Measurements from ENCODE around the gene MED27.

The MED27 gene

GRCh38 chr9:131840220-131840619, 239.4 kb downstream of the MED27 start:
- Histone ChIP-seq H3K4me3 (replicated peaks; ENCODE audit: insufficient read depth, low read length) (no peak overlapping the region), H3K27ac (replicated peaks) (no peak overlapping the region), H3K27me3 (ENCODE audit: insufficient read depth, poor library complexity, severe bottlenecking) (peaks cover 3% of the 10 kb centered on the region)
- TF ChIP-seq CTCF (IDR thresholded peaks at IDR 0.05; ENCODE audit: insufficient read depth, low read length) (no peak), SPI1 (IDR thresholded peaks at IDR 0.05; ENCODE audit: borderline replicate concordance, low read depth) (no peak), GABPA (IDR thresholded peaks at IDR 0.05; ENCODE audit: low read depth) (no peak), POLR2AphosphoS5 (IDR thresholded peaks at IDR 0.05; ENCODE audit: low read depth) (no peak)
- TF ChIP-seq, protein P1, sequence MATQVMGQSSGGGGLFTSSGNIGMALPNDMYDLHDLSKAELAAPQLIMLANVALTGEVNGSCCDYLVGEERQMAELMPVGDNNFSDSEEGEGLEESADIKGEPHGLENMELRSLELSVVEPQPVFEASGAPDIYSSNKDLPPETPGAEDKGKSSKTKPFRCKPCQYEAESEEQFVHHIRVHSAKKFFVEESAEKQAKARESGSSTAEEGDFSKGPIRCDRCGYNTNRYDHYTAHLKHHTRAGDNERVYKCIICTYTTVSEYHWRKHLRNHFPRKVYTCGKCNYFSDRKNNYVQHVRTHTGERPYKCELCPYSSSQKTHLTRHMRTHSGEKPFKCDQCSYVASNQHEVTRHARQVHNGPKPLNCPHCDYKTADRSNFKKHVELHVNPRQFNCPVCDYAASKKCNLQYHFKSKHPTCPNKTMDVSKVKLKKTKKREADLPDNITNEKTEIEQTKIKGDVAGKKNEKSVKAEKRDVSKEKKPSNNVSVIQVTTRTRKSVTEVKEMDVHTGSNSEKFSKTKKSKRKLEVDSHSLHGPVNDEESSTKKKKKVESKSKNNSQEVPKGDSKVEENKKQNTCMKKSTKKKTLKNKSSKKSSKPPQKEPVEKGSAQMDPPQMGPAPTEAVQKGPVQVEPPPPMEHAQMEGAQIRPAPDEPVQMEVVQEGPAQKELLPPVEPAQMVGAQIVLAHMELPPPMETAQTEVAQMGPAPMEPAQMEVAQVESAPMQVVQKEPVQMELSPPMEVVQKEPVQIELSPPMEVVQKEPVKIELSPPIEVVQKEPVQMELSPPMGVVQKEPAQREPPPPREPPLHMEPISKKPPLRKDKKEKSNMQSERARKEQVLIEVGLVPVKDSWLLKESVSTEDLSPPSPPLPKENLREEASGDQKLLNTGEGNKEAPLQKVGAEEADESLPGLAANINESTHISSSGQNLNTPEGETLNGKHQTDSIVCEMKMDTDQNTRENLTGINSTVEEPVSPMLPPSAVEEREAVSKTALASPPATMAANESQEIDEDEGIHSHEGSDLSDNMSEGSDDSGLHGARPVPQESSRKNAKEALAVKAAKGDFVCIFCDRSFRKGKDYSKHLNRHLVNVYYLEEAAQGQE (IDR thresholded peaks at IDR 0.05; ENCODE audit: insufficient replicate concordance, low read depth) = no peak
- DNase-seq (ENCODE audit: low read depth in 1 of 2, low spot score in 1 of 2) = no peak

- Histone ChIP-seq H3K27ac (replicated peaks) (no peak overlapping the region), H3K4me3 (replicated peaks; ENCODE audit: insufficient read depth, low read length) (no peak overlapping the region), H3K27me3 (ENCODE audit: insufficient read depth, poor library complexity, severe bottlenecking) (peaks cover 3% of the 10 kb centered on the region)
- TF ChIP-seq POLR2AphosphoS5 (IDR thresholded peaks at IDR 0.05; ENCODE audit: low read depth) = no peak
- TF ChIP-seq GABPA (IDR thresholded peaks at IDR 0.05; ENCODE audit: low read depth) = no peak
- TF ChIP-seq SPI1 (IDR thresholded peaks at IDR 0.05; ENCODE audit: borderline replicate concordance, low read depth) = no peak
- TF ChIP-seq, protein P1 (IDR thresholded peaks at IDR 0.05; ENCODE audit: insufficient replicate concordance, low read depth) = no peak
- no peak for TF ChIP-seq CTCF (IDR thresholded peaks at IDR 0.05; ENCODE audit: insufficient read depth, low read length)
- DNase-seq (ENCODE audit: low read depth in 1 of 2, low spot score in 1 of 2) = peak in 1 of 2 experiments; percentile 11
Measured at GRCh38 chr9:131839281-131840084, 240.2 kb downstream of the MED27 start.

- Histone ChIP-seq H3K27me3 (ENCODE audit: insufficient read depth, poor library complexity, severe bottlenecking) (peaks cover 3% of the 10 kb centered on the region), H3K27ac (replicated peaks) (no peak overlapping the region), H3K4me3 (replicated peaks; ENCODE audit: insufficient read depth, low read length) (no peak overlapping the region)
- TF ChIP-seq POLR2AphosphoS5 (IDR thresholded peaks at IDR 0.05; ENCODE audit: low read depth) = no peak
- TF ChIP-seq, protein P1 (IDR thresholded peaks at IDR 0.05; ENCODE audit: insufficient replicate concordance, low read depth) = no peak
- TF ChIP-seq SPI1 (IDR thresholded peaks at IDR 0.05; ENCODE audit: borderline replicate concordance, low read depth) = no peak
- no peak for TF ChIP-seq GABPA (IDR thresholded peaks at IDR 0.05; ENCODE audit: low read depth)
- no peak for TF ChIP-seq CTCF (IDR thresholded peaks at IDR 0.05; ENCODE audit: insufficient read depth, low read length)
- no peak for DNase-seq (ENCODE audit: low read depth in 1 of 2, low spot score in 1 of 2)
Measured at GRCh38 chr9:131838530-131839280, 241.0 kb downstream of the MED27 start.

Measured in HL-60 (cell line).